HepG2 (cell line): Measurements from ENCODE around the gene POTEF. TPM values are rescaled to one million over a fixed set of nuclear protein-coding genes. Genes with fewer than 3 reads are reported as not detected.
"Not testable (repeated sequence)": the region's sequence is repeated elsewhere in the genome, so short reads cannot be mapped to it uniquely, and the experiment has no call there.

Experiments used
- ATAC-seq: fragments of 200-7000 bp; cut with Tn5 transposase; 3 replicates; pipeline ENCODE4 v1.9.1; 2020; ENCODE audit warnings: mild to moderate bottlenecking, moderate library complexity
- BruUV-seq: library from RNA; stranded (reverse); fragments of 400-500 nt; replicated peaks from 2 replicates; lab custom pipeline; 2021; lab: Mats Ljungman, UMichigan
- CTCF ChIA-PET: fragments of 300-600 bp; formaldehyde crosslinking; extraction: SDS; loops from one replicate; lab custom pipeline; 2021; ENCODE audit warnings: low total read pairs, inconsistent platforms, low intra/inter-chr PET ratio; lab: Yijun Ruan, JAX
- POLR2A ChIA-PET: fragments of 350-600 bp; sonication (Branson Sonifier 250); formaldehyde crosslinking; loops from one replicate; lab custom pipeline; 2020; ENCODE audit warnings: antibody characterized with exemption, inconsistent platforms; lab: Yijun Ruan, JAX
- DNase-seq: peaks from one replicate; pipeline ENCODE4 v3.0.0-alpha.2; 2015; ENCODE audit warnings: low spot score
- FAIRE-seq: peaks from 3 replicates; lab custom pipeline; 2011; peaks lifted over from hg19 to GRCh38; lab: Jason Lieb, UNC
- H2AFZ ChIP-seq: one replicate; pipeline ENCODE4 v1.6.1; 2011; ENCODE audit warnings: low read length, inconsistent platforms
- H3K27ac ChIP-seq: fragments of 300-600 bp; 3 replicates; pipeline ENCODE4 v1.8.0; 2011; ENCODE audit warnings: mixed run types, mild to moderate bottlenecking, mixed read lengths, low read length, inconsistent platforms; ENCODE audit not compliant: insufficient read depth; ENCODE audit errors: extremely low read length
- H3K27me3 ChIP-seq, 2 experiments: fragments of 200-600 bp in 1 of 2; 2 replicates in 1 of 2; 3 replicates in 1 of 2; pipeline versions ENCODE4 v1.6.0 to v1.8.0; 2011; ENCODE audit warnings: low read length in 2 of 2, mild to moderate bottlenecking in 2 of 2, moderate library complexity in 2 of 2, inconsistent platforms in 1 of 2; ENCODE audit not compliant: insufficient read depth in 2 of 2, control insufficient read depth in 1 of 2
- H3K36me3 ChIP-seq, 2 experiments: fragments of 200-600 bp in 1 of 2; replicated peaks in 1 of 2; 2 replicates in 1 of 2; 3 replicates in 1 of 2; pipeline versions ENCODE4 v1.5.1 to v1.8.0; 2011; ENCODE audit warnings: low read length in 2 of 2, inconsistent platforms in 1 of 2; ENCODE audit not compliant: insufficient read depth in 2 of 2, control insufficient read depth in 1 of 2
- H3K4me1 ChIP-seq: 2 replicates; pipeline ENCODE4 v1.5.1; 2012; ENCODE audit warnings: low read length, inconsistent platforms; ENCODE audit not compliant: insufficient read depth
- H3K4me2 ChIP-seq: 2 replicates; pipeline ENCODE4 v1.6.0; 2011; ENCODE audit warnings: low read depth, low read length, inconsistent platforms
- H3K4me3 ChIP-seq, 3 experiments: fragments of 200-600 bp in 1 of 3; sonication (generic), shearing (Covaris generic) in 1 of 3; replicated peaks in 1 of 3; 2 replicates each; pipeline ENCODE4 v1.5.1; 2011 to 2016; ENCODE audit warnings: low read length in 3 of 3, inconsistent platforms in 2 of 3, low read depth in 2 of 3, mild to moderate bottlenecking in 2 of 3, control low read depth in 1 of 3, mixed read lengths in 1 of 3; ENCODE audit not compliant: insufficient read depth in 1 of 3
- H3K79me2 ChIP-seq: one replicate; pipeline ENCODE4 v1.6.1; 2011; ENCODE audit warnings: low read length, inconsistent platforms; ENCODE audit not compliant: insufficient read depth
- H3K9ac ChIP-seq: 2 replicates; pipeline ENCODE4 v1.6.0; 2011; ENCODE audit warnings: mild to moderate bottlenecking, low read depth, low read length, inconsistent platforms; ENCODE audit not compliant: insufficient read depth
- H3K9me3 ChIP-seq: 2 replicates; pipeline ENCODE4 v1.5.1; 2012; ENCODE audit warnings: mild to moderate bottlenecking, low read length
- H4K20me1 ChIP-seq: 2 replicates; pipeline ENCODE4 v1.6.0; 2011; ENCODE audit warnings: inconsistent platforms, mild to moderate bottlenecking, low read length, moderate library complexity; ENCODE audit not compliant: insufficient read depth
- NPAS2 ChIP-seq: sonication (generic); formaldehyde crosslinking; IDR thresholded peaks from 2 replicates; pipeline ENCODE4 v1.8.0; 2022; ENCODE audit warnings: mild to moderate bottlenecking, missing genetic modification reagents, borderline replicate concordance
- USF2 ChIP-seq, 2 experiments: sonication (generic) in 1 of 2; formaldehyde crosslinking in 1 of 2; IDR thresholded peaks; 2 replicates each; pipeline versions ENCODE4 v1.5.1 to v1.6.1; 2011 to 2020; ENCODE audit warnings: borderline replicate concordance in 1 of 2, low read depth in 1 of 2, low read length in 1 of 2, mild to moderate bottlenecking in 1 of 2, missing genetic modification reagents in 1 of 2, moderate library complexity in 1 of 2
- ZBTB39 ChIP-seq: sonication (generic); formaldehyde crosslinking; IDR thresholded peaks from 2 replicates; pipeline ENCODE4 v1.5.0; 2020; ENCODE audit warnings: missing genetic modification reagents
- ZHX2 ChIP-seq, 2 experiments: sonication (generic) in 1 of 2; formaldehyde crosslinking in 1 of 2; IDR thresholded peaks; 2 replicates each; pipeline versions ENCODE4 v1.6.1 to v1.9.0; 2014 to 2022; ENCODE audit warnings: antibody characterized with exemption in 1 of 2, borderline replicate concordance in 1 of 2, inconsistent platforms in 1 of 2, low read depth in 1 of 2, missing genetic modification reagents in 1 of 2
- WGBS: methylation state at CpG from one replicate; pipeline ENCODE4 v1.1.6; 2017; ENCODE audit warnings: low lambda C conversion rate; 5-methylcytosine and 5-hydroxymethylcytosine counted together
- in situ Hi-C: cut with HindIII; loops from 2 replicates; pipeline ENCODE4 v1.10.0; 2017; ENCODE audit warnings: low pct_unique_long_range_greater_than_20kb; ENCODE audit not compliant: extremely low pct_ligation_motif_present
- intact Hi-C: fragments of 100-400 bp; cut with micrococcal nuclease; formaldehyde crosslinking; loops from one replicate; pipeline ENCODE4 v1.10.0; 2022; ENCODE audit not compliant: unreplicated experiment
- polyA plus RNA-seq, 8 experiments: library from polyadenylated mRNA; depleted of rRNA in 3 of 8; stranded (reverse) in 7 of 8; unstranded in 1 of 8; fragments of >200 nt; fragmentation: Illumina TruSeq in 4 of 8; extraction: Trizol in 4 of 8; gene quantifications; 2 replicates each; pipeline versions ENCODE4 v1.2.1 to v1.2.3, GENCODE V29; 2011 to 2016; ENCODE audit warnings: low read depth in 4 of 8, missing spikeins in 1 of 8, mixed read lengths in 1 of 8; ENCODE audit not compliant: insufficient read depth in 1 of 8
- total RNA-seq, 5 experiments: library from RNA; depleted of rRNA; stranded (reverse); fragments of >200 nt; fragmentation: Illumina TruSeq; extraction: Trizol; gene quantifications; 2 replicates each; pipeline ENCODE4 v1.2.3, GENCODE V29; 2016; ENCODE audit warnings: low read depth in 1 of 5

POTEF gene
- total and polyA plus RNA-seq, 2 of the 13 experiments (the other 11 are each of a cell fraction or from before 2014, with no cell fraction given) = 1.2 to 6.0 TPM

- no peak for TF ChIP-seq ZHX2 (IDR thresholded peaks at IDR 0.05; ENCODE audit: low read depth)
- no peak for TF ChIP-seq ZHX2 (CRISPR knock-in tag; IDR thresholded peaks at IDR 0.05; ENCODE audit: borderline replicate concordance)
- TF ChIP-seq USF2 (IDR thresholded peaks at IDR 0.05; ENCODE audit: low read depth, low read length) = no peak
- TF ChIP-seq USF2 (CRISPR knock-in tag; IDR thresholded peaks at IDR 0.05; ENCODE audit: borderline replicate concordance) = no peak
- TF ChIP-seq NPAS2 (CRISPR knock-in tag) = no peak
- TF ChIP-seq ZBTB39 (CRISPR knock-in tag) = no peak
Measured at GRCh38 chr2:130158631-130159030, 29.6 kb upstream of the POTEF start (continued).

- H3K27ac ChIP-seq, FAIRE-seq, H3K27me3 ChIP-seq, CTCF ChIA-PET, BruUV-seq, ATAC-seq, H3K4me1 ChIP-seq, POLR2A ChIA-PET, H3K4me3 ChIP-seq, H3K4me2 ChIP-seq, H2AFZ ChIP-seq, H3K9ac ChIP-seq, H3K9me3 ChIP-seq, H4K20me1 ChIP-seq, H3K79me2 ChIP-seq, DNase-seq: not testable (repeated sequence)
- peaks cover 14 to 45% of the 10 kb centered on the region in 2 experiments; a peak in 4 of 5 replicates for H3K36me3 ChIP-seq
- WGBS = 94% methylated on average over 13 of the region's 13 CpGs
- in situ Hi-C loops (loop anchor here (10.0 kb wide), 1 partner anchor 177 kb away; no protein-coding TSS in a partner anchor), intact Hi-C loops (loop anchor here (5.0 kb wide), 1 partner anchor 221 kb away; no protein-coding TSS in a partner anchor)
Measured at GRCh38 chr2:130157825-130158514, 28.9 kb upstream of the POTEF start.
